GM12873 (cell line): ENCODE measurements around the gene KIF13A.

ENCODE experiments used
- TF ChIP-seq, protein P1 (sequence below): IDR thresholded peaks from 2 replicates; pipeline ENCODE4 v1.5.1; 2012; ENCODE audit warnings: low read depth, mild to moderate bottlenecking, moderate library complexity, low read length, control low read depth; ENCODE audit not compliant: insufficient read depth; ENCODE audit errors: missing control alignments

KIF13A gene

GRCh38 chr6:17845598-17845997 lies 141.8 kb downstream of the KIF13A start:
- TF ChIP-seq, protein P1, sequence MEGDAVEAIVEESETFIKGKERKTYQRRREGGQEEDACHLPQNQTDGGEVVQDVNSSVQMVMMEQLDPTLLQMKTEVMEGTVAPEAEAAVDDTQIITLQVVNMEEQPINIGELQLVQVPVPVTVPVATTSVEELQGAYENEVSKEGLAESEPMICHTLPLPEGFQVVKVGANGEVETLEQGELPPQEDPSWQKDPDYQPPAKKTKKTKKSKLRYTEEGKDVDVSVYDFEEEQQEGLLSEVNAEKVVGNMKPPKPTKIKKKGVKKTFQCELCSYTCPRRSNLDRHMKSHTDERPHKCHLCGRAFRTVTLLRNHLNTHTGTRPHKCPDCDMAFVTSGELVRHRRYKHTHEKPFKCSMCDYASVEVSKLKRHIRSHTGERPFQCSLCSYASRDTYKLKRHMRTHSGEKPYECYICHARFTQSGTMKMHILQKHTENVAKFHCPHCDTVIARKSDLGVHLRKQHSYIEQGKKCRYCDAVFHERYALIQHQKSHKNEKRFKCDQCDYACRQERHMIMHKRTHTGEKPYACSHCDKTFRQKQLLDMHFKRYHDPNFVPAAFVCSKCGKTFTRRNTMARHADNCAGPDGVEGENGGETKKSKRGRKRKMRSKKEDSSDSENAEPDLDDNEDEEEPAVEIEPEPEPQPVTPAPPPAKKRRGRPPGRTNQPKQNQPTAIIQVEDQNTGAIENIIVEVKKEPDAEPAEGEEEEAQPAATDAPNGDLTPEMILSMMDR, result no peak

DNA sequence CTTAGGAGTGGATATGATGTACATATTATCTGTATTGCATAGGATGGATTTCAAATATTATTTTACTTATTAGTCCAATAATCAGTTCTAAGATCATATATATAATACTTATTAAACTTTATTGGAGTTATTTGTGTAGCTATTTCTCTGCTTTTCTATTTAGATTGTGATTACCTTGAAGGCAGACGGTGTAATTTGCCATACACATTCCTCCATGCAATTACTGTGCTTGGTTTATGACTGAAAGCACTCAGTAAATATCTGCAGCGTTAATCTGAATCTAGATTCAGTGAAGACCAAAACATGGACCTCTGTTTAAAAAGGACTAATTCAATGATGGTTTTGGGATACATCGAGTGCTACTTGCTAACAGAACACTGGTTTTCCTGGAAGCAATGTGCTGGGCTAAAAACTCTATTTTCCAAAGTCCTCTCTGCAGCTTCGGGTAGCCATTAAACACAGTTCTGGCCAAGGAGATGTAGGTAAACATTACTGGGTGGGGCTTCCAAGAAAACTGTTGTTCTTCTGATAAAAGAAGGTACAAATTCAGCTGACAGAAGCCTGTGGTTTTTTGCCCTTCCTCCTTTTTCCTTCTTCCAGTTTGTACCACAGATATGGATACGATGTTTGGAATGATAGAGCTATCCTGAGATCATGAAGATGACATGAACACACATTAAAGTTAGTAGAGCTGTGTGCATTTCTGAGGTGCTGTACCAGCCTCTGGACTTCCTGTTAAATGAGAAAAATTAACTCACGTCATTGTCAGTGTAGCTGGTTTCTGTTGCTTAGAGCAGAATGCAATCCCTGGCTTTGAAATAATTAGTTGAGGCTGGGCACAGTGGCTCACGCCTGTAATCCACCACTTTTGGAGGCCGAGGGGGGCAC lies 144.3 kb downstream of the KIF13A start:
- TF ChIP-seq, protein P1, result no peak

DNA sequence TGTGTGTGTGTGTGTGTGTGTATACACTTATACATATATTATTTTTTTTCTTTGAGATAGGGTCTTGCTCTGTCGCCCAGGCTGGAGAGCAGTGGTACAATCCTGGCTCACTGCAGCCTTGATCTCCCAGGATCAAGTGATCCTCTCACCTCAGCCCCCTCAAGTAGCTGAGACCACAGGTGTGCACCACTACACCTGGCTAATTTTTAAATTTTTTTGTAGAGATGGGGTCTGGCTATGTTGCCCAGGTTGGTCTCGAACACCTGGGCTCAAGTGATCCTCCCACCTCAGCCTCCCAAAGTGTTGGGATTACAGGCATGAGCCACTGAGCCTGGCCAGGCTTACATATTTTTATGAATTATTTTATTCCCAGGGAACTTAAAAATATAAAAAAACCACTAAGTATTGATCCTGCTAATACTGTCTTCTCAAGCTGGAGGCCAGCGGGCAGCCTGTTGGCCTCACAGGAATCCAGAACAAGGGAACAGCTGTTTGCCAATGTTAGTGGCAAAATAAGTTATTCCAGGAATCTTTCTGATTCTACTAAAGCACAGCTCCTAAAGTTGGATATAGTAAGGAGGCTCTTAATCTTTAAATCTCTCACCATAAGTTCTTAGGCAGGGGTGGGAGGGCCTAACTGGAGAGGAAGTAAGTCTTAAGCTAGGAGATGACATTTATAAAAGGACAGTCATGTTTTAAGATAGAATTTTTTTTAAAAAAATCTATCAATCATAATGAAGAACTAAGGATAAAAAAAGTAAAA lies 145.2 kb downstream of the KIF13A start:
- TF ChIP-seq, protein P1, result no peak

DNA sequence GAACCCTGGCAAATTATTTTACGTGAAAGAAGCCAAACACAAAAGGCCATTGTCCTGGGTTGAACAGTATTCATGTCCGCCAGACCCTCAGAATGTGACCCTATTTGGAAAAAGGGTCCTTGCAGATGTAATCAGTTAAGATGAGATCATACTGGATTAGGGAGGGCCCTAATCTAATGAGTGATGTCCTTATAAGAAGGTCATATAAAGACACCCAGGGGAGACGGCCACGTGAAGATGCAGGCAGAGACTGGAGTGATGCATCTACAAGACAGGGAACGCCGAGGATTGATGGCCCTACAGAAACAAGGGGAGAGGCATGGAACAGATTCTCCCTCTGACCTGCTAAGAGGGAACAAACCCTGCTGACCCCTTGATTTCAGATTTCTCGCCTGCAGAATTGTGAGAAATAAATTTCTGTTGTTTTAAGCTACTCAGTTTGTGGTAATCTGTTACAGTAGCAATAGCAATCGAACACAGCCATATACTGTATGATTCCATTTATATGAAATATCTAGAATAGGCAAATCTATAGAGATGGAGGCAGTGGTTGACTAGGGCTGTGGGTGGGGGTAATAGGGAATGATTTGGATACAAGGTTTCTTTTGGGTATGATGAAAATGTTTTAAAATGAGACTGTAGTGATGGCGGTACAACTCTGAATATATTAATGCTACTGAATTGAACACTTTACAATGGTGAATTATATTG lies 147.8 kb downstream of the KIF13A start:
- TF ChIP-seq, protein P1, result no peak

GRCh38 chr6:17836293-17836692 lies 151.1 kb downstream of the KIF13A start:
- TF ChIP-seq, protein P1, result no peak

DNA sequence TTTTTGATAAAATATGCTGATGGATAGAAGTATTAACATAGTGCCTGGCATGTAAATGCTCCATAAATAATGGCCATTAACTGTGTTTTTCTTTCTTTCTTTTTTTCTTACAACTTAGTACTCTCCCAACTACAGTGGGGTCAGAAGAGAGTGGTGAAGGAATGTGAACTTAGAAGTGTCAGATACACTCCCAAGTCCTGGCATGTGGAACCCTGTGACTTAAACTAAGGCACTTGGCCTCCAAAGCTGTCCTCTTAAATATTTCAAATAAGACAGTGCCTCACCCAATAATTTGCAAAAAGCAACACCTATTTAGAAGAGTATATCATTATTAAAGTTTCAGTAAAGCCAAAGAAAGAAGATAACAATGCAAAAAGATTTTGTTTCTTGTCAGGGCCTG lies 151.7 kb downstream of the KIF13A start:
- TF ChIP-seq, protein P1, result no peak

GRCh38 chr6:17831135-17831534 lies 156.3 kb downstream of the KIF13A start:
- TF ChIP-seq, protein P1, result no peak
